GM20431 (cell line): ENCODE measurements around the gene CFAP99.

Experiments used
- in situ Hi-C: fragments of 300-500 bp; cut with MseI, MboI; formaldehyde crosslinking; loops from one replicate; pipeline ENCODE4 v1.15.0; 2020; ENCODE audit warnings: low sequenced_read_pairs; ENCODE audit not compliant: unreplicated experiment

CFAP99 gene

DNA sequence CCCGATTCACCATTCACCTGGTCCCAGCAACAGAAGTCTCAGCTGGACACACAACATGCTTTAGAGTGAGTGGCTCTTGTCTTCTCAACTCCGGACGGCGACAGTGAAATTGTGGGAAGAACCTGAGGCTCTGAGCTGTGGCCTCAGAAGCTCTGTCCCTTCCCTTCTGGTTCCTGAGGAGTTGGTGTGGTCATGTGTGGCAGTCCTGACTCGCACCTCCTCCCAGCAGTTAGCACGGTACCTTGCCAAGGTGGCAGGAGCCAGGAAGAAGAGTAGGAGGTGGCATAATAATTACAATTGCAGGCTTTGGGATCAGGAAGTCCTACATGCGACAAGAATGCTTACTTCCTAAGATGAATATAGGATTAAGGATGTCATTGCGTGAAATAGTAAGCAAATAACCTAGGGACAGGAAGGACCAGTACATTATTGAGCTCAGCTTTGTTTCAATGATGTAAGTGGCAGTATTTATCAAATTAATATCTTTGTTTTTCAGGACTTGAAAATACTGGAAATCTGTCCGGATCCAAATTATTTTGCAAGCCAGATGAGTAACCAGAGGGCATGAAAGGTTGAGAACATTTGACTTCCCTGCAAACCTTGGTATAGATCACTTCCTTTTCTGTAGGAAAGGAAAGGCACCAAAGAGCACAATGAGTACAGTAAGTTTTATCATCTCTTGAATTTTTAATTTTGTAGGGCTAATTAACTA is 71.2 kb downstream of the CFAP99 start:
- in situ Hi-C loops, result no loop called here

DNA sequence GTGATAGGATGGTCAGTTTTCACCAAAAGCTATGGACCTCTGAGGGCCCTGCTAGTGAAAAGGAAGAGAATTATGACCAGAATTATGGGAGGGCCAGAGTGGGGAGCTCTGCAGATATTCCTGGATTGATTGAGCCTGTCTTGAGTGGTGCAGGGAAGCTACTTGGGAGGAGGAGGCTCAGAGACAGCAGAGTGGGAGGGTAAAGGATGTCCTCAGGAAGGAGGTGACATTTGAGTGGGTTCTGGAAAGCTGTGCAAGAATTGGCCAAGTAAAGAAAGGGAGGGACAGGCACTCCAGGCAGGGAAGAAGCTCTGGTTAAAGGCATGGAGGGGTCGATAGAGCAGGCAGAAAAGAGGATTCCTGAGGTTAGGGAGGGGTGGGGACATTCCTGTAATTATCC is 74.2 kb downstream of the CFAP99 start:
- in situ Hi-C loops, result no loop called here

DNA sequence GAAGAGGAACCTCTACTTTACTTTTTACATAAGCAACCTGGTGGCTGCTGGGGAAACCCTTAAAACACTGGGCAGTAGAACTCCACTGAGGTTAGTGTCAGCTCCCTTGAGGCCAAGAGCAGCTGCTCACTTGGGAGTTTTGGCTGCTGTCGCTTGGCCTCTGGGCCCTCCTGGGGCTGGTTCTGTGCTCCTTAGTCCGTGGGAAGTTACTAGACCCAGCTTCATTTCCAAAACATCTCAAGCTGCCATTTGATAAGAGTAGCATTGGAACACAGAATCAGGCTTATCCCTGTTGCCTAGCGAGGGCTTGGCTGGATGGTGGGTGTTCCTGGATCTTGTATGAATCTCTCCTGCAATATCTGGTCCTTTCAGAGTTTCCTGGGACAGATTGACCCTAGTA is 76.2 kb downstream of the CFAP99 start:
- in situ Hi-C loops, result no loop called here

DNA sequence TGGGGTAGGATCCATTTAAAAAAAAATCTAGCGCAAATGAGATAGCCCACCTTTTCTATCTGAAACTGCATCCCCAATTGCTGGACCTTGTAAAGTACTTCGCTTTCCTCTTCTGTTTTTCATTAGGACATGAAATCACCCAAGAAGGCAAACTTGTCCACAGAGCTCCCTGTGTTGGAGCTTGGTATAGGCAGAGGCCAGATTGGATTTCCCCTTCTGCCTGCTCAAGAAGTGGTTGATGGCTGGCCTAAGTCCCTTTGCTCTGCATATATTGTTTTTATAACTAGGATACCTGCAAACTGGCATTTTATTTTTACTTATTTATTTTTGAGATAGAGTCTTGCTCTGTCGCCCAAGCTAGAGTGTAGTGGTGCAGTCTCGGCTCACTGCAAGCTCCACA is 78.6 kb downstream of the CFAP99 start:
- in situ Hi-C loops, result no loop called here

DNA sequence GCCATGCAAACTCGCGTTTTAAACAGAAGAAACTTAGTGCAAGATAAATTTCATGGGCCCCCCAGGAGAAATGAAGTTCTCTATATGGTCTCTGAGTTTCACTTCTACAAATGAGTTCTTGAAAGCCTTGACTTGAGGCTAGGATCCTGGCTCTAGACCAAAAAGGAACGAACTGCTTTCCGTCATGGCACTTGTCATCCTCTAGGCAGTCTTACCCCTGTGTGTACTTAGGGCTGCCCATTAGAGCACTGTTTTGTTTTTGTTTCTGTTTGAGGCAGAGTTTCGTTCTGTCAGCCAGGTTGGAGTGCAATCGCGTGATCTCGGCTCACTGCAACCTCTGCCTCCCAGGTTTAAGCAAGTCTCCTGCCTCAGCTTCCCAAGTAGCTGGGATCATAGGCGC is 79.2 kb downstream of the CFAP99 start:
- in situ Hi-C loops, result no loop called here

DNA sequence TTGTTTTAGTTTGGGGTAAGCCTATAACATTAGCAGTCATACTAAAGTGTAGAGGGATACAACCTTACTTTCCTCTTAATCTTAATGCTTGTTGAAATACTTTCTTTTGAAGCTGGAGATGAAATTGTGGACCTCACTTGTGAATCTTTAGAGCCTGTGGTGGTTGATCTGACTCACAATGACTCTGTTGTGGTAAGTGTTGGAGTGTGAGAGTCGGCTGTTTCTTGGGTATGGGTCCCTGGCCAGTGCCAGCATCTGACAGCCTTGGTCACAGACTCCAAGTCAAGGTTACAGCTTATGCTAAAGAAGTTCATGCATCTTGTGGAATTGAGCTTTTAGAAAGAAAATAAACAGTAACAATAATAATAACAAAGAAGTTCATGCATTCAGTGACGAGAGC is 81.8 kb downstream of the CFAP99 start:
- in situ Hi-C loops, result no loop called here

DNA sequence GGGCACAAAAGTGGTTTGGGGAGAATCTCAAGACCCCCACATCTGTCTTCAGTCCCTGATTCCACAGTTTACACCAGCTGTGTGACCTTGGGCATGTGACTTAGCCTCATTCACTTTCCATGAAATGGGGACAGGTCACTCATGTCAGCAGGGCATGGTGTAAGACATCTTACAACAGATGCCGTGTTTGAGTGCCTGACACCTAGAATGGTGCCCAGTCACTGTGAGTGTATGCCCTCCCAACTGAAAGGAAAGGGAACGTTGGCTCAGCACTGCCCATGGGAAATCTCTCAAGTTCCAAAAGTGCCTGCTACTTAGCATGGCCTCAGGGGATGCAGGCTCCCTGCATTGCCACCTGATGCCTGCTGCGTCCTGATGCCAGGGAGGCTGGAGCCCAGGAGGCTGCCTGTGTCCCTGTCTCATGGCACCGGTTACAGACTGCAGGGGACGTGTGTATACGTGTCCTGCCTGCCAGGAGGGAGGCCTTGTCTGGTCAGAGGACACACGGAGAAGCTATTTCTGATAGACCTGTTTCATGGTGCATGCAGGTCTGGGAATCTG is 82.4 kb downstream of the CFAP99 start:
- in situ Hi-C loops, result no loop called here

DNA sequence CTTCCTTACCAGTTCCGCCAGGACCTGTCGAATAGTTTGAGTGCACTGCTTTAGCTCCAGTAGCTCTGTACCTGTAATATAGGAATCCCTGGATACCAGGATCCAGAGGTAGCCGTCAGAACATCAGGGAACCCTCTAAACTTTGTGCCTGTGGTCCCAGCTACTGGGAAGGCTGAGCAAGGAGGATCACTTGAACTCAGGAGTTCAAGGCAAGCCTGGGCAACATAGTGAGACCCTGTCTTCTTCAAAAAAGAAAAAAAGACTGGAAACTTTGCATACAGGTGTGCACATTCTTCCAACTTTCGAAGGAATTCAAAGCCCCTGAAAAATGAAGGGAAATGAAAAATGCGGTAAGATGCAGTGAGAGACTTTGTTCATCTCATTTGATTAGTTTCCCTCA is 85.1 kb downstream of the CFAP99 start:
- in situ Hi-C loops, result no loop called here

DNA sequence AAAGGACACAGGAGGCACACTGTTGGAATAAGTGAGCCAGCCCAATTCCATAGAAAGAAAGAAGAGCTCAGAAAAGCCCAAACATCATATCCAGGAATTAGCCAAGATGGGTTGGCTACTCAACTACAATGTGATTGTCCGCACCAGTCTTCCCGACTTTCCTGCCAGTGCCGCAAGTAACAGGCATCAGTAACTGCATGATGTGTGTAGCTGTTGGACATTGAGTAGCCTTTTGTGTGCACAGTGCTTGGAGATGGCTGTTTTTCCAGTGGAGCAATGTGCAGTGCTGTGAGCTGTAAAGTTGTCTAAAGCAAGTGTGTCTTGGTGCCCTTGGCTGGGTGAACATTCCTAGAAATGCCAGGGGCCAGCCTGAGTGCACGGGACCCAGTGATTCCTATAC is 88.5 kb downstream of the CFAP99 start:
- in situ Hi-C loops, result no loop called here

DNA sequence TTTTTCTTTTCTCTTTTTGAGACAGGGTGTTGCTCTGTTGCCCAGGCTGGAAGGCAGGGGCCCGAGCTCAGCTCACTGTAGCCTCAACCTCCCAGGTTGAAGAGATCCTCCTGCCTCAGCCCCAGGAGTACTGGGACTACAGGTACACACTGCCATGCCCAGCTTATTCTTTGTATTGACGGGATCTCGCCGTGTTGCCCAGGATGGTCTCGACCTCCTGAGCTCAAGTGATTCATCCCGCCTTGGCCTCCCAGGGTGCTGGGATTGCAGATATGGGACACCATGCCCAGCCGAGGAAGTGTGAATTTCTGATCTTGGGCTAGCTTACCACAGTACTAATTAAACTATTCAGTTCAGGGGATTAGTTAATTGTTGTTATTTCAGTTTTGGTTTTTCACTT is 89.1 kb downstream of the CFAP99 start:
- in situ Hi-C loops, result no loop called here

DNA sequence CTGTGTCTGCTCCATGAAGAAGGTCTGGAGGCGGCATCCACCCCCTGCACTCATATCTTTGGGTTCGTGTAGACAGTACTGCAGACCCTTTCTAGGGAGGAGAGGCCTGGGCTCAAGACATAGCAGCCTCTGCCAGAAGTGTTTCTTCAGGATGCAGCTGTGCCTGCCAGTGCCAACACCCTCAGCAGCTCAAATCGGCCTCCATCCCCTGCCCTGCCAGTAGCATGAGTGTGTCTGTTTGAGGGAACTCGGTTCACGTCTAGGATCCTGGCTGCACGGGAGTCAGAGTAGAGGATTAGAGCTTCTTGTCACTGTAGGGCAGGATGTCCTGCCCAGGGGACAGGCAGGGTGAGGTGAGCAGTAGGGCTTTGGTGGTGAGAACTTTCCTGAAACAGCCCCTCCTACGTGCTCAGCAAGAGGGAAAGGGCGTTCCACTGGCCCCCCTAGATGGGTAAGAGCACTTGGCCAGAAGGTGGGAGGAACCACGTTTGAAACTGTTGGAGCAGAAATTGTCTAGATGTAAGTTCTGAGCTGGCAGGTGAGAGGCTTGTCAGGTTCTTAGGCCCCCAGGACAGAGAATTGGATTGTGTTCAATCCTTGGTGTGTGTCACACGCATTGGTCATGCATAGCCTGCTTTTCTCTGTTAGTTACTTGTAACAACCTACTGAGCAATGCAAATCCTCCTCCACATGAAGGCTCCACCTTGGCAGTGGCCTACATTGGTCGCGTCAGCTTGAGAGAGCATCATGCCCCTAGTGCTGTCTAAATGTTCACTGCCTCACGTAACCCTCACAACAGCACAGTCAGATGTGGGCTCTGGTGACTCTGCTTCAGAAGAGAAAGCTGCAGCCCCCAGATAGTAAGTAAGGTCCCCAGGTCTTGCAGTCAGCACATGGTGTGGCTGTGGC is 91.8 kb downstream of the CFAP99 start:
- in situ Hi-C loops, result no loop called here

DNA sequence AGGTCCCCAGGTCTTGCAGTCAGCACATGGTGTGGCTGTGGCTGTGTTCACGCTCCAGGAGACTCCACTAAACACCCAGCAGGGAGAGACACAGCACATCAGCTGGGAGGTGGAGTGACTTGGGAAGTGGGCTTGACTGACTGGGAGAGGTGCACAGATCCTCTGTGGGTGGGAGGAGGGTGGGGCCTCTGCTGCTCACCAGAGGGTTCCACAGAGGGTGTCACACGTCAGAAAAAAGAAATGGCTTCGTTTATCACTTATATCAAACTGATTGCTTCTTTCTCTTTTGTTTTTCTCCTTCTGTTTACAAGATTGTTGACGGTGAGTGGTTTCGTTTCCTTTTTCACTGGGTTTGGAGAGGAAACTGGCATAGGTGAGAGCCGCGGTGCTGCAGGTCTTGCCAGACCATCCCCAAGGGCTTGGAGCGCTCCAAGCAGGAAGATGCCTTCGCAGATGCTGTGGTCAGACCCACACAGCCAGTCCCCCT is 92.9 kb downstream of the CFAP99 start:
- in situ Hi-C loops, result no loop called here
